ENCODE results near the gene TRPM2. TPM values are rescaled to one million over a fixed set of nuclear protein-coding genes. Genes with fewer than 3 reads are reported as not detected.

Gene TRPM2
- total and polyA plus RNA-seq, 2 of the 8 experiments (the other 6 are each of a cell fraction or from before 2014, with no cell fraction given): 0.27 to 0.28 TPM

GRCh38 chr21:44315691-44316203 lies 37.7 kb upstream of the TRPM2 start:
- Histone ChIP-seq H3K9me3 (ENCODE audit: insufficient read depth in 2 of 2, low read depth in 1 of 2, low read length in 1 of 2) (no peaks in the 10 kb centered on the region), H3K27me3 (replicated peaks in 1 of 4; ENCODE audit: control insufficient read depth in 3 of 4, extremely low read depth in 1 of 4, insufficient read depth in 3 of 4, low read length in 3 of 4) (no peaks in the 10 kb centered on the region), H2AFZ (ENCODE audit: low read length) (no peak overlapping the region), H2BK5ac (ENCODE audit: low read depth, low read length) (peak overlapping the region; percentile 88), H3K4me1 (replicated peaks in 1 of 4; ENCODE audit: control insufficient read depth in 3 of 4, insufficient read depth in 4 of 4, low read length in 3 of 4) (no peaks in the 10 kb centered on the region), H4K91ac (replicated peaks; ENCODE audit: insufficient read length, low read length) (peak overlapping the region; percentile 65), H3K18ac (ENCODE audit: extremely low read depth, low read length) (no peak overlapping the region), H4K20me1 (replicated peaks in 1 of 2; ENCODE audit: control insufficient read depth in 1 of 2, insufficient read depth in 2 of 2, low read length in 2 of 2) (peaks cover 0 to 14% of the 10 kb centered on the region in 2 experiments), H3K23me2 (ENCODE audit: low read depth, low read length) (no peaks in the 10 kb centered on the region), H3K79me1 (ENCODE audit: low read depth, low read length) (no peaks in the 10 kb centered on the region), H4K8ac (ENCODE audit: extremely low read depth, insufficient read depth, low read length) (no peak overlapping the region), H3K79me2 (ENCODE audit: control insufficient read depth in 1 of 2, insufficient read depth in 2 of 2, low read length in 2 of 2) (no peaks in the 10 kb centered on the region), H3K4me2 (ENCODE audit: insufficient read depth in 1 of 2, low read depth in 2 of 2, low read length in 2 of 2) (no peak overlapping the region), H3K4me3 (ENCODE audit: extremely low read depth in 1 of 4, insufficient read depth in 2 of 4, low read depth in 3 of 4, low read length in 4 of 4) (no peak overlapping the region), H3K27ac (ENCODE audit: low read depth, low read length) (0 out of 2 replicates have a peak overlapping the region, but pooled peaks have one; percentile 43), H3K36me3 (ENCODE audit: control insufficient read depth in 2 of 4, insufficient read depth in 4 of 4, low read length in 3 of 4) (peaks cover 0 to 31% (median 11%) of the 10 kb centered on the region in 4 experiments; a peak in 6 of 8 replicates), H3K23ac (ENCODE audit: insufficient read length) (no peak overlapping the region), H3K9ac (replicated peaks in 1 of 4; ENCODE audit: extremely low read depth in 1 of 4, low read depth in 3 of 4, low read length in 3 of 4) (no peak overlapping the region), H3K14ac (ENCODE audit: insufficient read length) (no peak overlapping the region), H4K5ac (ENCODE audit: insufficient read length, low read depth, low read length) (no peak overlapping the region), H2BK15ac (ENCODE audit: low read length) (no peak overlapping the region), H2AK5ac (ENCODE audit: low read depth, low read length) (no peak overlapping the region), H3K4ac (replicated peaks; ENCODE audit: insufficient read length, low read depth, low read length) (no peak overlapping the region), H2BK120ac (replicated peaks; ENCODE audit: low read depth, low read length) (no peak overlapping the region), H2BK12ac (ENCODE audit: low read depth, low read length) (no peak overlapping the region), H3K56ac (replicated peaks; ENCODE audit: insufficient read length, low read depth, low read length) (no peak overlapping the region), H2BK20ac (ENCODE audit: low read length) (no peak overlapping the region)
- FAIRE-seq: no peak
- DNase-seq (ENCODE audit: low read depth in 1 of 2, low spot score in 2 of 2): no peak
- 89% methylated on average over 11 of the region's 16 CpGs; no CpG with 5 or more reads in 1 of the 2 experiments for WGBS, 2 experiments (ENCODE audit: extremely low coverage in 1 of 2, insufficient coverage in 1 of 2, insufficient read length in 1 of 2, insufficient replicate concordance in 2 of 2, low coverage in 1 of 2, low lambda C conversion rate in 2 of 2, missing lambda C conversion rate in 1 of 2)
- POLR2A ChIA-PET (ENCODE audit: partially characterized antibody): interaction anchor here (1.3 to 2.1 kb wide), 3 partner anchors 11 to 18 kb away, joined by 5 to 7 read pairs (median 6); no protein-coding TSS in a partner anchor
- CTCF ChIA-PET (ENCODE audit: partially characterized antibody): interaction anchor here (0.9 to 1.7 kb wide), 3 partner anchors 12 to 164 kb away, joined by 3 to 5 read pairs (median 4); no protein-coding TSS in a partner anchor
- no peak for TF ChIP-seq SRF (IDR thresholded peaks at IDR 0.05; ENCODE audit: low read depth, low read length)
- TF ChIP-seq SP2 (IDR thresholded peaks at IDR 0.05; ENCODE audit: low read length): no peak
- no peak for TF ChIP-seq CTBP2 (IDR thresholded peaks at IDR 0.05; ENCODE audit: borderline replicate concordance, insufficient read depth, insufficient read length, low read length)
- TF ChIP-seq TCF12 (IDR thresholded peaks at IDR 0.05; ENCODE audit: low read depth, low read length): no peak
- TF ChIP-seq CBX5 (IDR thresholded peaks at IDR 0.05; ENCODE audit: low read depth, low read length): no peak
- no peak for TF ChIP-seq SIX5 (IDR thresholded peaks at IDR 0.05; ENCODE audit: low read depth, low read length)
- no peak for TF ChIP-seq EGR1 (IDR thresholded peaks at IDR 0.05; ENCODE audit: borderline replicate concordance, low read depth, low read length)
- TF ChIP-seq EP300 (IDR thresholded peaks at IDR 0.05; ENCODE audit: borderline replicate concordance in 1 of 2, low read depth in 2 of 2, low read length in 2 of 2): no peak
- no peak for TF ChIP-seq BRCA1 (IDR thresholded peaks at IDR 0.05; ENCODE audit: low read depth, low read length)
- no peak for TF ChIP-seq PHF8 (conservative IDR thresholded peaks at IDR 0.05; ENCODE audit: low read depth, low read length)
- TF ChIP-seq POLR2AphosphoS5 (IDR thresholded peaks at IDR 0.05; ENCODE audit: low read depth, low read length): no peak
- no peak for TF ChIP-seq CREB1 (IDR thresholded peaks at IDR 0.05)
- no peak for TF ChIP-seq TEAD4 (IDR thresholded peaks at IDR 0.05; ENCODE audit: low read depth, low read length)
- no peak for TF ChIP-seq SUZ12 (IDR thresholded peaks at IDR 0.05; ENCODE audit: low read length)
- no peak for TF ChIP-seq HDAC6 (IDR thresholded peaks at IDR 0.05; ENCODE audit: low read depth, low read length)

Measured in H1 (cell line).